ENCODE measurements around the gene CR1L.
"Not testable (repeated sequence)": the region's sequence is repeated elsewhere in the genome, so short reads cannot be mapped to it uniquely, and the experiment has no call there.

Gene CR1L

DNA sequence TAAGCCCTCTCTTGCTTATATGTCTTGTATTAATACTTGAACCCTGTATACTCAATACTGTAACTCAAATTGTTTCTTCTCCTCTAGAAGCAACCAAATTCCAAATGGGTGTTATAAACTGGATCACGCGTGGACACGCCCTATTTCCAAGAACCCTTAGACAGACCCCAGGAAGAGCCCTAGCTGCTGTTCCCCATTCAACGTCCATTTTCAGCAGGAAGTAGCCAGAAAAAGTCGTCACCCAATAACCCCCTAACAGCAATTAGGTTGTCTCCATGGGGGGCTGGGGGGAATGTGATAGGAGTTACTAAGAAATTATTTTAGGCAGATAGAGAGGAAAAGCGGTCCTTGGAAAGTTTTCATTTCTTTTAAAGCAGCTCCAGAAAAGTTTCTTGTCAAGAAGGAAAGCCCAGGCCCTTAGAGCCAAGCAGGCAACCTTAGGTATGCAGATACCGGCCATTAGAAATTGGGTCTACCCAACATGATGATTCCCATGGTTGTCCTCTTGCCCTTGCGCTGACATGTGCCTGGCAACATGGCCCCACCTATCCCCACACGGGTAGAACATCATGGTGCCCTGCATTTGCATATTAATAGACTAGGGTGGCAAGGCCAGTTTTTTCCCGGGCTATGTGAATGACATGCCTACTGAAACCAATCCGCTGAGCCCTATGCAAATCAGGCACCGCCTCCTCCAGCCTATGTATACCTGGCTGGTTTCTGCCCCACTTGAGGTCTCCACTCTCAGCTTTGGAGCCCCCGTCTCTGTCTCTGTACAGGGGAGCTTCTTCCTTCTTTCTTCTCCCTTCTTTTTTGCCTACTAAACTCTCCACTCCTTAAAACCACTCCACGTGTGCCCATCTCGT is 102.9 kb downstream of the CR1L start:
- no peak for DNase-seq

DNA sequence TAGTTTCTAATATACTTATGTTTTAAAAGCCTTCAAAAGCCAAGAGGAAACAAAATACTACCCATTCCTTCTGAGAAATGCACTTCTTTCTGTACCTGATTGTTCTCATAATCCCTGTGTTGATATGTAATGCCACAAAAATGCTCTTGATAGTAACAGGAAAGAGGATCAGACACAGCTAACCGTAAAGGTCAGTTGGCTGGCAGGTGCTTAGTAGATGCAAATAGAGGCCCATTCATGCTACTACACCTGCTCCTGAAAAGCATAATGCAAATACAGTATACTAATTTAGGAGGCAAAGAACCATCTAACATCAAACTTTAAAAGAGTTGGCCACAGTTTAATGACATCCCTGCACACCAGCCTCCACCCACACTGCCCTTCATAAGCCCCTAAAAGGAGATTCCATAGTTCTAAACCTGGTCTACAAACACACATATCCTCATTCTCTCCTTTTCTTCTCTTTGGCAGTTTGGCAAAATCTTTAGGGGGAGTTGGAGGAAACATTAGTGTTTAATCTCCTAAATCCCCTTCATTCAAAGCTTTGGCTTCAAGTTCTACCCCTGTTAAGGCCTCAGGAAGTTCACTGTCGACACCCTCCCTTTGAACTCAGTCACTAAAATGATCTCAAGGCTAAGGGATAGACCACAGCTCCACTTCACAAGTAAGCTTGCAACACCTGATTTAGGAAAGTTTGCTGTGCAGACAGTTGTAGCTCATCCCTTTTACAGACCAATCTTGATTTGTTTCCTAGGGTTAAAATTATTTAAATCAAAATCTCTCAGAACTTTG is 104.0 kb downstream of the CR1L start:
- no peak for DNase-seq

DNA sequence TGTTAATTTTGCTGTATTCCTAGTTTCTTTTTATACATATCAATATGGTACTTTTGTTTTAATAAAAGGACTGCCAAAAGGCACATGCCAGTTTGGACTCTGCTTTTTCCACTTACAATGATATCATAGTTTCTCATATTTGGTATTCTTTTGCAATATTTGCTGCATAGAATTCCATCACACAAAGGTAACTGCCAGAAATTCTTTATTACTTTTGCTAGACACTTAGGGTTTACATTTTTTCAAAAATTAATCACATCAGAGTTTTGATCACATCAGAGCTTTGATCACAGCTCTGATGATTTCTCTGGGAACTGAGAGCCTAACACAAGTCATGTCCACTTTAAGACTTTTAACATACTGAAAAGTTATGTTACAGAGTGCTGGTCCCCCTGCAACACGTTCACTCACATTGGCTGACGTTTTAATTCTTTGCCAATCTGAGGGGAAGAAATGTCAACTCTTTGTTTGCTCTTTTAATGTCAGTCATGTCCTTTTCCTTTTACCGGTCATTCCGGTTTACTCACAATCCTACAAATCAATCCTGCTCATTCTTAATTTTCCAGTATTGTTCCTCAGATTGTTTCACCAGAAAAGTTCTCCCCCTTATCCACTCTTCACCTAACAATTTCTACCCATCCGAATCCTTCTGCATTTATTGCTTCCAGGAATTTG is 105.8 kb downstream of the CR1L start:
- no peak for DNase-seq

DNA sequence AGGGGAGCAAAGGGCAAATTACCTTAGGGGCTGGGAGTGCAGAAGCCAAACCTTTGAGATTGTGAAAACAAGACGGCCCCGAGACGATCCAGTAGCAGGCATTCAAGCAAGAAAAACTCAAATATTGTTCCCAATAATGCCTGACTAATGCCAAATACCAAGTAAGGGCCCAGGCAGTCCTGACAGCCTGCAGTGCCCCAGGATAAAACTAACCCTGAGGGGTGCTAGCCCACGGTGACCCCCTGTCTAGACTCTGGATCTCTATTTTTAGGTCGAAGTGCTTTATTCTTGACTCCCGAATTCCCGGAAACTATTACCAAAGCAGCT is 106.5 kb downstream of the CR1L start:
- not testable (repeated sequence) for DNase-seq

DNA sequence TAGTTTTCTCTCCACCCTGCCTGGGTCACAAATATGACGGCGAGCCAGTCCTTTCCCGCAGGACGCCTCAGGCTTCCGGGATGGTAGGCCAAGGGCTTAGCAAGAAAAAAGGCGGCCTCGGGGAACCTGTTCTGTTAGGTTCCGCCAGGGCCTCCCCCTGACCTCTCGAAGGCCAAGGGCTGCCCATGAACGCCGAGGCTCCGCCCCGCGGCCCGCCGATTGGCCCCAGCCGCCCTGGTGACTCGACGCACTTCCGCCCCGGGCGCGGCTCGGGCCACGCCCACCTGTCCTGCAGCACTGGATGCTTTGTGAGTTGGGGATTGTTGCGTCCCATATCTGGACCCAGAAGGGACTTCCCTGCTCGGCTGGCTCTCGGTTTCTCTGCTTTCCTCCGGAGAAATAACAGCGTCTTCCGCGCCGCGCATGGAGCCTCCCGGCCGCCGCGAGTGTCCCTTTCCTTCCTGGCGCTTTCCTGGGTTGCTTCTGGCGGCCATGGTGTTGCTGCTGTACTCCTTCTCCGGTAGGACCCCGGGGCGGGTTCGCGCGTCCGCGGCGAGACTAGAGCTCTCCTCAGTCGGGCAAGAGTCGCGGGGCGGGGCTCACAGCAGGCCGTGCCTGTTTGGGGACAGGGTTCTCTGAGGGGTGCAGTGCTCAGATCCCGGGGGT is 107.0 kb downstream of the CR1L start, which contains the start of gene CD46:
CD46 (plus strand) TSS at position 265 of the 666 bp plus-strand sequence; CDS start at position 424, 159 bp downstream.
- DNase-seq, result peak; percentile 99

DNA sequence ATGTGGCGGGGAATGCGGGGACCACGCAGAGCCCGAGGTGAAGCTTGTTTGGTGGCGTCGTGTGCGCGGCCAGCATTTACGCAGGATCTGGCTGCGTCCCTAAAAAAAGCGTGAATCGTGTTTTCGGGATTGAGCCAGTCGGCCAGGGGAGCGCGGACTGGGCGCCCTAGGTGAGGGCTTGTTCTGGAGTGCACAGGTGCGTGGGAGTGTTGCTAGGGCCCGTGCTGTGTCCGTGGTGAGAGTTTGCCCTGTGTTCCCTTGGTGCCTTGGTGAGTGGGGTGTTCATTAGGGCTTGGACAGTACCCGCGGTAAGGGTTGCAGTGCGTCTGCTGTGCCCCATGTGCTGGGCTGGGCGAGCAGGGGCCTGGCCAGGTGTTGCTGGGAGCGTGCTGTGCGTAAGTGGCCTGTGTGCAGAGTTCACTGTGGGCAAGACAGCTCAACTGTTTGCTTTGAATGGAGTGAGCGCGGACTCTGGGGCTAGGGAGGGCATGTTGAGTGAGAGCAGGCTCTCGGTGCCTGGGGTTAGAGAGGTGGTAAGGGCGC is 107.6 kb downstream of the CR1L start:
- DNase-seq, result peak; percentile 24

DNA sequence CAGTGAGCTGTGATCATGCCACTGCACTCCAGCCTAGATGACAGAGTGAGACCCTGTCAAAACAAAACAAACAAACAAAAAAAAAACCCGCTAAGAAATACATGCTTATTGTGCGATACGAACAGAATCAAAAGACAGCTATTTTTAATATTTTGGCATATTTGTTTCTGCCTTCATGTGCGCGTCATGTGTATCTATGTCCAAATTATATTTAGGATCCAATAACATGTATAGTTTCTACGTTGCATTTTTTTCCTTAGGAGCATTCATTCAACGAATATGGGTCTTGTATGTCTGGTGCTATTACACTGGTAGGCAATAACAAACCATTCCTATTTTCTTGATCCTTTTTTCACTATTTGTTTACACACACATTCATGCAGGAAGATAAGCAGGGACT is 108.7 kb downstream of the CR1L start:
- no peak for DNase-seq

DNA sequence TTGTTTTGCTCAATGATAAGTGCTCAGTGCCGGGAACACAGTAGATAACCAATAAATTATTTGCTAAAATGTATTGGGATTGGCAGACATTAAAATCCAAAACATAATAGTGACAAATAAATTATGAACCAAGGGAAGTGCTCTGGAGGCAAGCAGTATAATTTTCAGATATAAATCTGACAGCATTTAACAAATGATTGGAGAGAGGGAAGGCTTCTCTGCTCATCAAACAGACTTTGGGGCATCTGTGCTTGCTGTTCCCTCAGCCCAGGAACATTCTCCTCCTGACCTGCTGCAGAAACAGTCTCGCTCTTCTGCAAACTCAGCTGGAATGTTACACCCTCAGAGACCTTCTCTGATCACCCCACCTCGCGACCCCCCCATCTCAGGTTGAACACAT is 109.1 kb downstream of the CR1L start:
- no peak for DNase-seq

DNA sequence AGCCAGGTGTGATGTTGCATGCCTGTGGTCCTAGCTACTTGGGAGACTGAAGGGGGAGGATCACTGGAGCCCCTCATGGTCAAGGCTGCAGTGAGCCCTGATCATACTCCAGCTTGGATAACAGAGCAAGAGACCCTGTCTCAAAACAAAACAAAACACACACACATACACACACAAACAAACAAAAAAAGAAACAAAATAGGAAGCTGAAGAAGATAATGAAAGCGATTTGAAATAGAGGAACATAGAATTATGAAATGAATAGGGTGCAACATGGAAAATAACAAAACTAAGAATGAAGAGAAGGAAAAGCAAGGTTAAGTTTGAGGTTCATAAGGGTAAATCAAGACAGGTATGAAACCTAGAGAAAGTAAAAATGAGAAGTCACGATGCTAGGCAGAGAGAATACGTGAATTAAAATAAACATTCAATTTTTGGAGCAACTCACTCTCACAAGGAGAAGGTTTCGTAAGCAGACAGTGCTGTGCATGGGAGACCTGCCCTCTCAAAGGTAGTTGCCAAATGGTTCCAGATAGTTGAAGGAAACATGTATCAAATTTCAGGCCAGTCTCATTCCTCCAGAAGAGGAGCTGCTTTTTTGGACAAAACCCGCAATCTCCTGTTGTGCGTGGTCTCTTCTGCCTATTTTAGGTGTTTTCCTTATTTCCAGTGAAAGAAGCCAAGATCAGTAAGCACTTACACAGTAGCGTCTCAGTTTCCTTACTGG is 110.2 kb downstream of the CR1L start:
- DNase-seq, result peak; percentile 39

DNA sequence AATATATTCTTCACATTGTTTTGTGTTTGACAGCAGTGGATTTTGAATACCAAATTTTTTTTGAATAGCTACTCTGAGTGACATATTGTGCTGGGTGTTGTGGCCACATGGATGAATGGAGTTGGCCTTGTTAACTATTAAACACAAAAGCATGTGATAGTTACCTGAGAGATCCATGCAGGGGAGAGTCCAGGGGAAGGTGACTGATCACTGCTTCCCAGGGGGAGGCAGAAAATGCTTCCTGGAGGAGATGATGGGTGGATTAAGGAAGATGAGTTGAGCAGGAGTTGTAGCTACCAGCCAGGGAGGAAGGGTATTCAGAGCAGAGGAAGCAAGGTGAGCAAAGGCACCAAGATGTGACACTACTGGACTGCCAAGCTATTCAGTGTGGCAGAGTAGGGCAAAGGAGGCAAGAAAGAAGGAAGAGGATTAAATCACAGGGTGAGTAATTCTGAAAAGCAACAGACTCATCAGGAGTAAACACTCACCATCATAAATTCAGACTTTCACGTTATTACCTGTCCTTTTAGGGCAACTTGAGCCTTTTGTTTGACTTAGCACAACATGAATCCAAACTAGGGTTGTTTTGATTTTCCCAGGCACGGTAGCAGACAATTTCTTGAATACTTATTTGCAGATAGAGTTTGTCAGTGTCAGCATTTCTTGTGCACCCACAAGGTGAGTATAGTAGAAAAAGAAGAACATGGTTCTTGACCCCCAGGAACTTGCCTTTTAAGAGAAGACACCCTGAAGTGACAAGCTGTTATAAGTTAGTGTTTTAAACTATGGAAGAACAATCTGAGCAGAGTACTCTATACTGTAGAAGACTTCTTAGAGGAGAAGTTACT is 111.1 kb downstream of the CR1L start:
- DNase-seq, result peak; percentile 23

DNA sequence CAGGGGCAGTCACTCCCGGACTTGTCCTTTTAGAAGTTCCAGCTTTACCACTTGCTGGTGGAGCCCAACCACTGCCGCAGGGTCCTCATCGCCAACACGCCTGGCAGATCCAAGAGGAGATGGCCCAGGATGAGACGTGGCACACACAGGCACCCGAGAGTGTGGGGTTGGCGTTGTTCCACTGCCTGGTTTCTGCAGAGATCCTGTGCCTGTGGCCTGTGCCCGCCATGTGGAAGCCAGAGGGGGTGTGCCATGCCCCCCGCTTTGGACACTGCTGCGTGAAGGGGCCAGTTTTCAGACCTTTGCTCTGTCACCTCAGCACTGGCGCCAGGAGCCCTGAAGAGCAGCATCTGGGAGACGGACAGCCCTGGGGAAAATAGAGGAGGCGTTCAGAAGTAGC is 117.7 kb downstream of the CR1L start:
- DNase-seq, result no peak

DNA sequence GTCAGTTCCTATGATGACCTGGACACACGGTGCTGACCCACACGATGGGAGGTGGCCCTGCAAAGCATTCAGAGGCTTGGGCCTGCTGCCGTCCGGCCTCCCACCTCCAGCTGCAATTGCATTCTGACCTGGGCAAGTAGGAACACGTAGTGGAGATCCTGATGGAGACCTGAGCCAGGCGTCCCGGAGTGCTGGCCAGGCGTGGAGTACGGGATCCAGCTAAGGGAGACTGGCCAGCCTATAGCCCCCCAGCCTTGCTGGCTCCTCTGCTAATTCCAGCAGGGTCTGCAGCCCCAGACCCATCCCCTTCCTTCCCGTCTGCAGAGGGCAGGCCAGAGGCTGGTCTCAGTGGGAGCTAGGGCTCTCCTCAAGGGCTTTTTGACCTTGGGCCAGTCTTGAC is 118.2 kb downstream of the CR1L start:
- no peak for DNase-seq

DNA sequence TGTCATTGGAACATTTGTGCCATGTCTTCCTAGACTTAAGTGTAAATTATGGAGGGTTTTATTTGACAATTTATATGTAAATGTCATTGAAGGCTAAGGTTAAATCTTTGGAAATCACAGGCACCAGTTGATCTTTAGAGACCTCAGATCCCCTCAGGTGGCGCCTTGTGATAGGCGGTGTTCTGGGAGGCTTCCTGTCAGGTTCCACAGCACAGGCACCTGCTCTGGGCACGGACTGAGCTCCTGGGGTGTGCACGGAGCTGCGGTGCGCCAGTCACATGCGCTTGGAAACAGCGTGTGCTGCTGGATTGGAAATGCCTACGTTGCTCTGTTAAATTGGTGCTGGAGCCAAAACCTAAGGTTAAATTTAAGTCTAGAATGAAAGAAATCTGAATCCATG is 119.0 kb downstream of the CR1L start:
- DNase-seq, result no peak

DNA sequence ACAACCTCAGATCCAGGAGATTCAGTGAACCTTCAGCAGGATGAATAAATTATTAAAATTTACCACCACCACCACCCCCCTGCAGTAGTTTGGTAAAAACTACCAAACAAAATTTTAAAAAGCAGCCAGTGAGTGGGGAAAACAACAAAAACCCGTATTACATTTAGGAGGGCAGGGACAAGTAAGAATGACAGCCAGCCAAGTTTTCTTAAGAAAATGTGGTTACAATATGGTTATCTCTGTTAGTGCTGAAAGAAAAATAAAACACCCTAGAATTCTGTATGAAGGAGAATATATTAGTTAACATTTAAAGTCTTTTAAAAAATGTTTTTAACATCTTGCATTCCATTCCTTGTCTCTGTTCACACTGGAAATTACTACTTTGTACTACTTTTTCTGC is 121.6 kb downstream of the CR1L start:
- no peak for DNase-seq

DNA sequence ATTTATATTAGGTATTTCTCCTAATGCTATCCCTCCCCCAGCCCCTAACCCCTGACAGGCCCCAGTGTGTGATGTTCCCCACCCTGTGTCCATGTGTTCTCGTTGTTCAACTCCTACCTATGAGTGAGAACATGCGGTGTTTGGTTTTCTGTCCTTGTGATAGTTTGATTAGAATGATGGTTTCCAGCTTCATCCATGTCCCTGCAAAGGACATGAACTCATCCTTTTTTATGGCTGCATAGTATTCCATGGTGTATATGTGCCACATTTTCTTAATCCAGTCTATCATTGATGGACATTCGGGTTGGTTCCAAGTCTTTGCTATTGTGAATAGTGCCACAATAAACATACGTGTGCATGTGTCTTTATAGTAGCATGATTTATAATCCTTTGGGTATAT is 125.6 kb downstream of the CR1L start:
- not testable (repeated sequence) for DNase-seq
